K562 (cell line): ENCODE data around the gene FOXL3. TPM values are rescaled to one million over a fixed set of nuclear protein-coding genes. Genes with fewer than 3 reads are reported as not detected.

Experiments used
- FOXJ3 ChIP-seq: sonication (generic); formaldehyde crosslinking; IDR thresholded peaks from 2 replicates; pipeline ENCODE4 v1.4.0; 2020; ENCODE audit warnings: mild to moderate bottlenecking, missing genetic modification reagents
- TARDBP ChIP-seq: fragments of 450-650 bp; IDR thresholded peaks from 2 replicates; pipeline ENCODE4 v1.6.1; 2016
- ZBTB1 ChIP-seq: sonication (generic); formaldehyde crosslinking; IDR thresholded peaks from 2 replicates; pipeline ENCODE4 v1.8.1; 2023; ENCODE audit warnings: missing genetic modification reagents, low read depth, mild to moderate bottlenecking, borderline replicate concordance
- ZNF318 ChIP-seq, 2 experiments: fragments of 450-650 bp; IDR thresholded peaks; 2 replicates each; pipeline ENCODE4 v1.6.1; 2016; ENCODE audit warnings: mild to moderate bottlenecking in 2 of 2, borderline replicate concordance in 1 of 2, low read depth in 1 of 2, moderate library complexity in 1 of 2
- ZNF395 ChIP-seq: fragments of 200-800 bp; sonication (Bioruptor generic); IDR thresholded peaks from 2 replicates; pipeline ENCODE4 v1.6.1; 2017; ENCODE audit warnings: missing genetic modification characterization, missing compliant biosample characterization
- ZNF431 ChIP-seq: sonication (generic); formaldehyde crosslinking; IDR thresholded peaks from 2 replicates; pipeline ENCODE4 v1.8.0; 2022; ENCODE audit warnings: mild to moderate bottlenecking, missing genetic modification reagents
- ZNF586 ChIP-seq: fragments of 450-650 bp; formaldehyde crosslinking; conservative IDR thresholded peaks from 2 replicates; pipeline ENCODE4 v1.4.0; 2020; ENCODE audit warnings: mild to moderate bottlenecking, moderate library complexity
- polyA plus RNA-seq, 8 experiments: library from polyadenylated mRNA; depleted of rRNA in 4 of 8; stranded (reverse) in 5 of 8; unstranded in 3 of 8; fragments of >200 nt; fragmentation: Nextera tagmentation in 2 of 8; fragmentation: Illumina TruSeq in 1 of 8; extraction: Ambion mirVana in 2 of 8; extraction: Trizol in 1 of 8; gene quantifications; 2 replicates each; pipeline versions ENCODE4 v1.2.1 to v1.2.3, GENCODE V29; 2011 to 2014; ENCODE audit warnings: inconsistent platforms in 1 of 8, missing spikeins in 1 of 8
- total RNA-seq, 7 experiments: library from RNA; depleted of rRNA in 6 of 7; stranded (reverse); fragments of >200 nt in 6 of 7; fragmentation: Illumina TruSeq in 2 of 7; extraction: Trizol in 2 of 7; gene quantifications; 2 replicates each; pipeline versions ENCODE4 v1.2.1 to v1.2.3, GENCODE V29; 2011 to 2021; ENCODE audit warnings: low replicate concordance in 1 of 7

Gene FOXL3
- total and polyA plus RNA-seq, 9 of the 15 experiments (the other 6 are each of a cell fraction or from before 2014, with no cell fraction given): not detected

- TF ChIP-seq ZNF318 (IDR thresholded peaks at IDR 0.05; ENCODE audit: borderline replicate concordance in 1 of 2, low read depth in 1 of 2) (no peak), TARDBP (no peak), ZNF395 (CRISPR knock-in tag) (no peak), FOXJ3 (no peak), ZNF431 (CRISPR knock-in tag) (no peak), ZNF586 (CRISPR knock-in tag) (no peak), ZBTB1 (CRISPR knock-in tag) (no peak)
These were observed 12.4 kb downstream of the FOXL3 start (continued) for GRCh38 chr7:302054-302992.
